DOHH2 (cell line): Measurements from ENCODE around the gene MAGIX.

Experiments
- H3F3A ChIP-seq: fragments of 200-600 bp; sonication (generic), shearing (Covaris generic); 2 replicates; pipeline ENCODE4 v1.6.0; 2016; ENCODE audit warnings: antibody characterized with exemption, mild to moderate bottlenecking; ENCODE audit not compliant: control insufficient read depth, insufficient read depth
- H3K27ac ChIP-seq: fragments of 200-600 bp; sonication (generic); 2 replicates; pipeline ENCODE4 v1.5.1; 2014; ENCODE audit warnings: low read depth, mild to moderate bottlenecking, low read length, moderate library complexity
- H3K27me3 ChIP-seq: fragments of 200-600 bp; sonication (generic); 2 replicates; pipeline ENCODE4 v1.6.1; 2014; ENCODE audit warnings: mild to moderate bottlenecking, low read length, mixed read lengths; ENCODE audit not compliant: control insufficient read depth
- H3K36me3 ChIP-seq: fragments of 200-600 bp; sonication (generic); 2 replicates; pipeline ENCODE4 v1.6.1; 2014; ENCODE audit warnings: mild to moderate bottlenecking, low read length, moderate library complexity, mixed read lengths; ENCODE audit not compliant: control insufficient read depth
- H3K4me1 ChIP-seq: fragments of 200-600 bp; sonication (generic); 2 replicates; pipeline ENCODE4 v1.6.1; 2014; ENCODE audit warnings: mild to moderate bottlenecking, low read length, mixed read lengths; ENCODE audit not compliant: control insufficient read depth
- H3K4me2 ChIP-seq: fragments of 200-600 bp; sonication (generic); 2 replicates; pipeline ENCODE4 v1.6.0; 2014; ENCODE audit warnings: mild to moderate bottlenecking, low read length, moderate library complexity
- H3K4me3 ChIP-seq: fragments of 200-600 bp; sonication (generic); 2 replicates; pipeline ENCODE4 v1.5.1; 2014; ENCODE audit warnings: mild to moderate bottlenecking, low read length, mixed read lengths
- H3K79me2 ChIP-seq: fragments of 200-600 bp; sonication (generic); 2 replicates; pipeline ENCODE4 v1.6.1; 2014; ENCODE audit warnings: mild to moderate bottlenecking, low read length, mixed read lengths; ENCODE audit not compliant: control insufficient read depth
- H3K9me2 ChIP-seq: fragments of 200-600 bp; sonication (generic); replicated peaks from 2 replicates; pipeline ENCODE4 v1.6.1; 2014; ENCODE audit warnings: mild to moderate bottlenecking, low read length, mixed read lengths; ENCODE audit not compliant: control insufficient read depth
- H3K9me3 ChIP-seq: fragments of 200-600 bp; sonication (generic); 2 replicates; pipeline ENCODE4 v1.6.1; 2014; ENCODE audit warnings: antibody characterized with exemption, low read length, mixed read lengths; ENCODE audit not compliant: control insufficient read depth, insufficient read depth
- H4K20me1 ChIP-seq: fragments of 200-600 bp; sonication (generic); 2 replicates; pipeline ENCODE4 v1.6.0; 2014; ENCODE audit warnings: low read depth, mild to moderate bottlenecking, antibody characterized with exemption, low read length, moderate library complexity; ENCODE audit not compliant: control insufficient read depth, insufficient read depth
- EZH2phosphoT487 ChIP-seq: fragments of 200-600 bp; sonication (generic); IDR thresholded peaks from 2 replicates; pipeline ENCODE4 v1.6.1; 2017; ENCODE audit warnings: borderline replicate concordance, mild to moderate bottlenecking, antibody characterized with exemption, low read length, moderate library complexity, mixed read lengths
- TF ChIP-seq, protein P1 (sequence below): fragments of 200-600 bp; sonication (generic); IDR thresholded peaks from one replicate; pipeline ENCODE4 v1.5.1; 2014; ENCODE audit warnings: antibody characterized with exemption, mild to moderate bottlenecking, low read depth, low read length; ENCODE audit not compliant: poor library complexity, severe bottlenecking

MAGIX gene

GRCh38 chrX:49210406-49210805 lies 47.8 kb downstream of the MAGIX start:
- Histone ChIP-seq H3K79me2 (no peaks in the 10 kb centered on the region), H3K27me3 (no peaks in the 10 kb centered on the region), H3K4me2 (no peak overlapping the region), H3F3A (no peaks in the 10 kb centered on the region), H3K9me2 (no peaks in the 10 kb centered on the region), H4K20me1 (no peaks in the 10 kb centered on the region), H3K27ac (no peak overlapping the region), H3K36me3 (no peaks in the 10 kb centered on the region), H3K9me3 (no peaks in the 10 kb centered on the region), H3K4me3 (no peak overlapping the region), H3K4me1 (no peaks in the 10 kb centered on the region)
- no peak for TF ChIP-seq EZH2phosphoT487
- TF ChIP-seq, protein P1, sequence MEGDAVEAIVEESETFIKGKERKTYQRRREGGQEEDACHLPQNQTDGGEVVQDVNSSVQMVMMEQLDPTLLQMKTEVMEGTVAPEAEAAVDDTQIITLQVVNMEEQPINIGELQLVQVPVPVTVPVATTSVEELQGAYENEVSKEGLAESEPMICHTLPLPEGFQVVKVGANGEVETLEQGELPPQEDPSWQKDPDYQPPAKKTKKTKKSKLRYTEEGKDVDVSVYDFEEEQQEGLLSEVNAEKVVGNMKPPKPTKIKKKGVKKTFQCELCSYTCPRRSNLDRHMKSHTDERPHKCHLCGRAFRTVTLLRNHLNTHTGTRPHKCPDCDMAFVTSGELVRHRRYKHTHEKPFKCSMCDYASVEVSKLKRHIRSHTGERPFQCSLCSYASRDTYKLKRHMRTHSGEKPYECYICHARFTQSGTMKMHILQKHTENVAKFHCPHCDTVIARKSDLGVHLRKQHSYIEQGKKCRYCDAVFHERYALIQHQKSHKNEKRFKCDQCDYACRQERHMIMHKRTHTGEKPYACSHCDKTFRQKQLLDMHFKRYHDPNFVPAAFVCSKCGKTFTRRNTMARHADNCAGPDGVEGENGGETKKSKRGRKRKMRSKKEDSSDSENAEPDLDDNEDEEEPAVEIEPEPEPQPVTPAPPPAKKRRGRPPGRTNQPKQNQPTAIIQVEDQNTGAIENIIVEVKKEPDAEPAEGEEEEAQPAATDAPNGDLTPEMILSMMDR = no peak

GRCh38 chrX:49211074-49211473 lies 48.5 kb downstream of the MAGIX start:
- no peak overlapping the region for H3K4me3 ChIP-seq
- TF ChIP-seq, protein P1 = no peak
- TF ChIP-seq EZH2phosphoT487 = no peak

GRCh38 chrX:49212209-49212608 lies 49.7 kb downstream of the MAGIX start:
- Histone ChIP-seq H4K20me1 (no peaks in the 10 kb centered on the region), H3K9me2 (no peaks in the 10 kb centered on the region), H3K27ac (no peak overlapping the region), H3K27me3 (no peaks in the 10 kb centered on the region), H3K4me2 (no peak overlapping the region), H3K79me2 (no peaks in the 10 kb centered on the region), H3K4me3 (no peak overlapping the region), H3K36me3 (no peaks in the 10 kb centered on the region), H3K4me1 (no peaks in the 10 kb centered on the region), H3F3A (no peaks in the 10 kb centered on the region), H3K9me3 (no peaks in the 10 kb centered on the region)
- no peak for TF ChIP-seq EZH2phosphoT487
- TF ChIP-seq, protein P1 = no peak

More at GRCh38 chrX:49211074-49211473, 48.5 kb downstream of the MAGIX start:
- Histone ChIP-seq H3K36me3 (no peaks in the 10 kb centered on the region), H3K9me2 (no peaks in the 10 kb centered on the region), H3K4me1 (no peaks in the 10 kb centered on the region), H3K27me3 (no peaks in the 10 kb centered on the region), H3K27ac (no peak overlapping the region), H3K4me2 (no peak overlapping the region), H3K9me3 (no peaks in the 10 kb centered on the region), H3F3A (no peaks in the 10 kb centered on the region), H3K79me2 (no peaks in the 10 kb centered on the region), H4K20me1 (no peaks in the 10 kb centered on the region)
